AML-193 (cell line): ENCODE data around the gene LIPH.

Source experiments
- DNase-seq, 2 experiments: peaks; one replicate each; lab custom pipeline; 2025; lab: John Stamatoyannopoulos, UW

LIPH gene

GRCh38 chr3:185539934-185540333 is 12.5 kb downstream of the LIPH start:
- DNase-seq: no peak

- DNase-seq: peak; percentile 95 to 97
Measured at GRCh38 chr3:185537369-185537970, 14.9 kb downstream of the LIPH start.

GRCh38 chr3:185534511-185534910 is 17.9 kb downstream of the LIPH start:
- DNase-seq: no peak

- no peak for DNase-seq
Measured at GRCh38 chr3:185532901-185533300, 19.5 kb downstream of the LIPH start.

- DNase-seq: no peak
Measured at GRCh38 chr3:185530856-185531255, 21.5 kb downstream of the LIPH start.

- no peak for DNase-seq
Measured at GRCh38 chr3:185528532-185528931, 23.9 kb downstream of the LIPH start.

GRCh38 chr3:185527364-185527763 is 25.0 kb downstream of the LIPH start:
- no peak for DNase-seq

GRCh38 chr3:185526349-185526951 is 25.9 kb downstream of the LIPH start:
- no peak for DNase-seq

- DNase-seq: no peak
Measured at GRCh38 chr3:185521349-185522138, 30.8 kb downstream of the LIPH start.

GRCh38 chr3:185519021-185519420 is 33.4 kb downstream of the LIPH start:
- no peak for DNase-seq

- no peak for DNase-seq
Measured at GRCh38 chr3:185517387-185518130, 34.8 kb downstream of the LIPH start.

GRCh38 chr3:185511711-185512110 is 40.7 kb downstream of the LIPH start:
- DNase-seq: no peak

GRCh38 chr3:185508335-185508991 is 43.9 kb downstream of the LIPH start:
- no peak for DNase-seq

GRCh38 chr3:185507883-185508282 is 44.5 kb downstream of the LIPH start:
- no peak for DNase-seq

- no peak for DNase-seq
Measured at GRCh38 chr3:185504636-185505035, 47.8 kb downstream of the LIPH start.

- no peak for DNase-seq
Measured at GRCh38 chr3:185503521-185503920, 48.9 kb downstream of the LIPH start.

- no peak for DNase-seq
Measured at GRCh38 chr3:185502987-185503386, 49.4 kb downstream of the LIPH start.

- peak; percentile 80 to 91 for DNase-seq
Measured at GRCh38 chr3:185498503-185499396, 53.6 kb downstream of the LIPH start, which contains the start of gene TMEM41A. Gene TMEM41A, minus strand, starts transcription at chr3:185499035. Its CDS starts 74 bp downstream, at chr3:185498961.

- DNase-seq: no peak
Measured at GRCh38 chr3:185490241-185490640, 62.1 kb downstream of the LIPH start.

- DNase-seq: no peak
Measured at GRCh38 chr3:185489462-185489861, 62.9 kb downstream of the LIPH start.

GRCh38 chr3:185488465-185488864 is 63.9 kb downstream of the LIPH start:
- no peak for DNase-seq
